H7 (cell line): ENCODE measurements around the gene OR1N1. TPM values are rescaled to one million over a fixed set of nuclear protein-coding genes. Genes with fewer than 3 reads are reported as not detected.
"Not testable (repeated sequence)": the region's sequence is repeated elsewhere in the genome, so short reads cannot be mapped to it uniquely, and the experiment has no call there.

Experiments used
- DNase-seq: peaks from one replicate; pipeline ENCODE4 v3.0.0; 2012
- H3K27me3 ChIP-seq: 2 replicates; pipeline ENCODE4 v1.6.0; 2011; ENCODE audit warnings: mild to moderate bottlenecking, low read length; ENCODE audit not compliant: control insufficient read depth, insufficient read depth
- H3K36me3 ChIP-seq: replicated peaks from 2 replicates; pipeline ENCODE4 v1.5.1; 2011; ENCODE audit warnings: low read length; ENCODE audit not compliant: control insufficient read depth, insufficient read depth
- H3K4me3 ChIP-seq: 2 replicates; pipeline ENCODE4 v1.5.1; 2011; ENCODE audit warnings: low read depth, mild to moderate bottlenecking, control low read depth, low read length, moderate library complexity; ENCODE audit not compliant: insufficient read depth
- total RNA-seq: library from RNA; depleted of rRNA; stranded (reverse); fragments of >200 nt; shearing (Covaris generic); gene quantifications from 2 replicates; pipeline ENCODE4 v1.2.3, GENCODE V29; 2014; rRNA removed

OR1N1 gene
- 0.15 TPM in 1 of 2 replicates, not detected in the other for total RNA-seq

- DNase-seq: no peak
- Histone ChIP-seq H3K36me3 (no peaks in the 10 kb centered on the region), H3K27me3 (no peaks in the 10 kb centered on the region), H3K4me3 (no peak within 1 kb of the TSS)
Observed at GRCh38 chr9:122527193-122527592, at the start of gene OR1N1. OR1N1 (minus strand) TSS chr9:122527293; CDS start chr9:122527293, 0 bp downstream.

- DNase-seq: no peak
- no peak overlapping the region for H3K4me3 ChIP-seq
- no peaks in the 10 kb centered on the region for H3K27me3 ChIP-seq
- no peaks in the 10 kb centered on the region for H3K36me3 ChIP-seq
Observed at GRCh38 chr9:122572456-122572855, 45.4 kb upstream of the OR1N1 start.

- H3K27me3 ChIP-seq: no peaks in the 10 kb centered on the region
- DNase-seq: no peak
- no peak overlapping the region for H3K4me3 ChIP-seq
- H3K36me3 ChIP-seq: no peaks in the 10 kb centered on the region
Observed at GRCh38 chr9:122567901-122568300, 40.8 kb upstream of the OR1N1 start.

GRCh38 chr9:122562134-122562760 is 35.2 kb upstream of the OR1N1 start:
- peaks cover 1% of the 10 kb centered on the region; the same call in 1 of the 2 replicates for H3K27me3 ChIP-seq
- DNase-seq: no peak
- no peak overlapping the region for H3K4me3 ChIP-seq
- no peaks in the 10 kb centered on the region for H3K36me3 ChIP-seq

- Histone ChIP-seq H3K36me3 (no peaks in the 10 kb centered on the region), H3K4me3 (no peak overlapping the region), H3K27me3 (peaks cover 1% of the 10 kb centered on the region; the same call in 1 of the 2 replicates)
- DNase-seq: no peak
Observed at GRCh38 chr9:122561446-122561845, 34.4 kb upstream of the OR1N1 start.

- DNase-seq: no peak
- Histone ChIP-seq H3K27me3 (no peaks in the 10 kb centered on the region), H3K36me3 (no peaks in the 10 kb centered on the region), H3K4me3 (no peak within 1 kb of the TSS)
Observed at GRCh38 chr9:122552812-122553211, 25.7 kb upstream of the OR1N1 start, which contains the start of gene OR1N2. OR1N2 (plus strand) TSS chr9:122553112; CDS start chr9:122553212, 100 bp downstream.

- no peaks in the 10 kb centered on the region for H3K27me3 ChIP-seq
- H3K4me3 ChIP-seq: no peak overlapping the region
- no peak for DNase-seq
- H3K36me3 ChIP-seq: no peaks in the 10 kb centered on the region
Observed at GRCh38 chr9:122551371-122551770, 24.3 kb upstream of the OR1N1 start.

- Histone ChIP-seq H3K4me3 (no peak overlapping the region), H3K27me3 (no peaks in the 10 kb centered on the region), H3K36me3 (no peaks in the 10 kb centered on the region)
- no peak for DNase-seq
Observed at GRCh38 chr9:122546196-122546595, 19.1 kb upstream of the OR1N1 start.

- Histone ChIP-seq H3K27me3 (no peaks in the 10 kb centered on the region), H3K4me3 (no peak overlapping the region), H3K36me3 (no peaks in the 10 kb centered on the region)
- no peak for DNase-seq
Observed at GRCh38 chr9:122538757-122539156, 11.7 kb upstream of the OR1N1 start.

GRCh38 chr9:122537066-122537465 is 10.0 kb upstream of the OR1N1 start:
- not testable (repeated sequence) for DNase-seq, H3K27me3 ChIP-seq, H3K4me3 ChIP-seq, H3K36me3 ChIP-seq

GRCh38 chr9:122536134-122536533 is 9.0 kb upstream of the OR1N1 start:
- DNase-seq: no peak
- H3K4me3 ChIP-seq: no peak overlapping the region
- no peaks in the 10 kb centered on the region for H3K27me3 ChIP-seq
- H3K36me3 ChIP-seq: no peaks in the 10 kb centered on the region

- H3K4me3 ChIP-seq, H3K27me3 ChIP-seq, DNase-seq, H3K36me3 ChIP-seq: not testable (repeated sequence)
Observed at GRCh38 chr9:122531157-122531556, 4.1 kb upstream of the OR1N1 start.

GRCh38 chr9:122526602-122527001 is 491 bp downstream of the OR1N1 start:
- Histone ChIP-seq H3K36me3 (no peaks in the 10 kb centered on the region), H3K27me3 (no peaks in the 10 kb centered on the region), H3K4me3 (no peak overlapping the region)
- DNase-seq: no peak

- no peaks in the 10 kb centered on the region for H3K36me3 ChIP-seq
- H3K27me3 ChIP-seq: peaks cover 4% of the 10 kb centered on the region; the same call in 1 of the 2 replicates
- H3K4me3 ChIP-seq: no peak overlapping the region
- DNase-seq: no peak
Observed at GRCh38 chr9:122519376-122519775, 7.7 kb downstream of the OR1N1 start.

- H3K4me3 ChIP-seq: no peak within 1 kb of the TSS
- H3K27me3 ChIP-seq: peaks cover 4% of the 10 kb centered on the region; the same call in 1 of the 2 replicates
- no peaks in the 10 kb centered on the region for H3K36me3 ChIP-seq
- DNase-seq: no peak
Observed at GRCh38 chr9:122518841-122519240, 8.3 kb downstream of the OR1N1 start, which contains the start of gene OR1J4. OR1J4 (plus strand) TSS chr9:122519141; CDS start chr9:122519141, 0 bp downstream.
